GM18907 (cell line): Measurements from ENCODE around the gene IL26.

Experiments
- ATAC-seq: cut with Tn5 transposase; IDR thresholded peaks from one replicate; pipeline ENCODE4 v1.9.1; 2021; ENCODE audit warnings: mild to moderate bottlenecking, moderate library complexity; ENCODE audit not compliant: unreplicated experiment

The IL26 gene

GRCh38 chr12:68159681-68160304 is 65.8 kb downstream of the IL26 start, which contains the start of gene IFNG:
TSS of gene IFNG (minus strand) at chr12:68159740. CDS start at chr12:68159615, 125 bp downstream.
- peak; percentile 65 for ATAC-seq

- ATAC-seq = no peak
These were observed 67.2 kb downstream of the IL26 start for GRCh38 chr12:68158432-68158831.

GRCh38 chr12:68157380-68157779 is 68.2 kb downstream of the IL26 start:
- no peak for ATAC-seq

- no peak for ATAC-seq
These were observed 69.0 kb downstream of the IL26 start for GRCh38 chr12:68156636-68157035.

DNA sequence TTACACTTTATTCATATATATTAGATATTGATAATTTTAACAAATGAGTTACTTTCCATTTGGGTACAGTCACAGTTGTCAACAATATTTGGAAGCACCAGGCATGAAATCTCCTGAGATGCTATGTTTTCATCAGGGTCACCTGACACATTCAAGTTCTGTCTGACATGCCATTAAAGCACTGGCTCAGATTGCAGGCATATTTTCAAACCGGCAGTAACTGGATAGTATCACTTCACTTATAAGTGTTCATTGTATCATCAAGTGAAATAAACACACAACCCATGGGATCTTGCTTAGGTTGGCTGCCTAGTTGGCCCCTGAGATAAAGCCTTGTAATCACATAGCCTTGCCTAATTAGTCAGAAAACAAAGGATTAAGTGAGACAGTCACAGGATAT is 70.8 kb downstream of the IL26 start:
- ATAC-seq = no peak
